SH-SY5Y (cell line): ENCODE data around the gene QRFP.

ENCODE experiments used
- GATA2 ChIP-seq: IDR thresholded peaks from 2 replicates; pipeline ENCODE4 v1.6.1; 2011; ENCODE audit warnings: mild to moderate bottlenecking, low read depth, low read length
- GATA3 ChIP-seq: IDR thresholded peaks from 2 replicates; pipeline ENCODE4 v1.6.1; 2011; ENCODE audit warnings: low read depth, mild to moderate bottlenecking, low read length, moderate library complexity

The QRFP gene

GRCh38 chr9:130927995-130928900, 31.6 kb upstream of the QRFP start:
- TF ChIP-seq GATA2 (no peak), GATA3 (no peak)

- no peak for TF ChIP-seq GATA3
- no peak for TF ChIP-seq GATA2
Observed at GRCh38 chr9:130927338-130927737, 30.7 kb upstream of the QRFP start.

- TF ChIP-seq GATA3, result no peak
Observed at GRCh38 chr9:130925050-130925678, 28.6 kb upstream of the QRFP start.

DNA sequence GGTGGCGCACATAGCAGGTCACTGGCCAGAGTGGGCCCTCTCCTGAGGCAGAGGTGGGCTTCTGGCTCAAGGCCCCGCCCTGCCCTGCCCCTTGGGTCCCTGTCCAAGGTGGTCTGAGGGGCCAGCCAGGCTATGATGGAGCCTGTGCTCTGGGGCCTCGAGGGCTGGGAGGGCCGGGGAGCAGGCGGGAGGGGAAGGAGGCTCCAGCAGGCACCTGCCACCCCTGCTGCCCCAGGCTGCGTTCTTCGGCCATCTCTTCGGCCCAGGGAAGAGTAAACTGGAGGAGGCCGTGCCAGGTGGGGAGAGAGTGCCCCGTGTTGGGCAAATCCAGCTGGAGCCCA, 27.8 kb upstream of the QRFP start:
- TF ChIP-seq GATA3 (no peak), GATA2 (no peak)

DNA sequence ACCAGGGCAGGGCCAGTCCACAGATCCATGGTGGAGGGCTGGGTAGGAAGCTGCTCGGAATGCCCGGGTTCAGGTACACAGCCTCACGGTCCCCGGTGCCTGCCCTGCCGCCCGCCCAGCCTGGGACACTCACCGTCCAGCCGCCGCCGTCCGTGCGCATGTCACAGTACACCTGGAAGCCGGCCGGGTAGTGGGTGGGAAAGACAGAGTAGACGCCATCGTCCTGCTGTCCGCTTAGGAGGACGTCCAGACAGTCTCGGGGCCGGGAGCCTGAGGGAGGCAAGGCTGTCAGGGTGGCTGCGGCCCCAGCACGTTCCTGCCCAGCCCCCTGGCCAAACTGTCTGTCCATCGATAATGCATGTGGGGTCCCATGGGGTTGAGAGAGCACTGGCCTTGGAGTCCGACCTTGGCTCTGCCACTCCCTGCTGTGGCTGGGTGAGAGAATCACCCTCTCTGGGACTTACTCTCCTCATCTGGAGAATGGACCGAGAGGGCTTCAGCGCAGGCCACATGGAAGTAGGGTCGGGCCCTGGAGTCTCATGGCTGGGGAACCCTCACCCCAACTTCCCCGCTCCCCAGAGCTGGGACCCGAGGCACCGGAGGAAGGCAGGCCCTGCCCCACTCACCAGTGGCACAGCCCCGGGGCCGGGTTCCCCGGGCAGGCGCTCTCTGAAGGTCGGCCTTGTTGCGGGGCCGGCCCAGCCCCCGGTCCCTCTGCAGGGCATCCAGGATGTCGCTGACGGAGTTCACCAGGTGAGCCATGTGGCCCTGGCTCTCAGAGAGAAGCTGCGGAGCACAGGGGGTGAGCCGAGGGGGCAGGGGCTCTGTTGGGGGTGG, 27.2 kb upstream of the QRFP start:
- TF ChIP-seq GATA2, result no peak
- no peak for TF ChIP-seq GATA3

GRCh38 chr9:130922893-130923610, 26.4 kb upstream of the QRFP start:
- no peak for TF ChIP-seq GATA3
- no peak for TF ChIP-seq GATA2

- TF ChIP-seq GATA3 (no peak), GATA2 (no peak)
Observed at GRCh38 chr9:130921989-130922892, 25.6 kb upstream of the QRFP start.

DNA sequence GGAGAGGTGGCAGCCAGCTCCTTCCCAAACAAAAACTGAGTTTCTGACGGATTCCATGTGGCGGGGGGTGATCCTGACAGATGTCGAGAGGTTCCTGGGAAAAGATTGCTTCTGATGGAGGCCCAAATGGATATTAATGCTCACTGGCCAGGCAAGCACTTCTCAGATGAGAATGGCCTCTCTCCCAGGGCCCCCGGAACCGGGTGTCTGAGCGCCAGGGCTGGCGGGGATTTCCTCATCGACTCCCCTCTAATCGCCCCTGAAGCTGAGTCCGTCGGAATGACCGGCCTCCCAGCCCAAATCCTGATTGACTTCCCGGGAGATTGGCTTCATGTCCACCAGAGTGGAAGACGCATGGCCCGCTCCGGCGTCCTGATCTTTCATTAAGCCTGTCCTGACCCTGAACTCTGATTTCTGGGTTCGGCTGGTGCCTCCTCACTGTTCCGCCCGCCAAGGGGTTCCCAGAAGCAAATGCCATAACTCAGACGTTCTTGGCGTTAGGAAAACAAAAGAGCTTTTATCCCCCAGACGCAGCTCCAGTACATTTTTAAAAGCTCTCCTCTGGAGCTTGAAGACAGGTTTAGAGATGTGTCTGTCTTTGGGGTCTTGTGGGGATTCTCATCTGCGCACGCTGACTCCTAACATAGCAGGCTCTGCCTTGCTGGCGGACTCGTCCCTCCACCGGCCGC, 24.8 kb upstream of the QRFP start:
- TF ChIP-seq GATA2, result no peak
- no peak for TF ChIP-seq GATA3

GRCh38 chr9:130920762-130921299, 24.2 kb upstream of the QRFP start:
- TF ChIP-seq GATA2 (no peak), GATA3 (no peak)

DNA sequence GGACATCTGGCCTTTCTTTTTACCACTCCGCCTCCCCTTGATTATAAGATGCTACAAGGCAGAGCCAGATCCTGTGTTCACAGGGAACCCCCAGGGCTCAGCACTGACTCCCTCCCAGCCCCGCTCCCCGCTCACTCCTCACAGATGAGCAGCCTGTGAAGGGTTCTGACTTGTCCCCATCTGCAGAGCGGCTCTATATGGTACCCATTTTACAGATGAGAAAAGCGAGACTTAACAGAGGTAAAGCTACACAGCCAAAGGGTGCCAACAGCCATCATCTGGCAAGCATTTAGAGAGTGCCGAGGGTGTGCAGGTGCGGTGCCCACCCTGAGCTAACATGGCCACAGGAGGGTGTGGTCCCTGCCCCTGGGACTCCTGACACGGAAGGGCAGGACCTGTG, 23.6 kb upstream of the QRFP start:
- TF ChIP-seq GATA3 (no peak), GATA2 (no peak)

DNA sequence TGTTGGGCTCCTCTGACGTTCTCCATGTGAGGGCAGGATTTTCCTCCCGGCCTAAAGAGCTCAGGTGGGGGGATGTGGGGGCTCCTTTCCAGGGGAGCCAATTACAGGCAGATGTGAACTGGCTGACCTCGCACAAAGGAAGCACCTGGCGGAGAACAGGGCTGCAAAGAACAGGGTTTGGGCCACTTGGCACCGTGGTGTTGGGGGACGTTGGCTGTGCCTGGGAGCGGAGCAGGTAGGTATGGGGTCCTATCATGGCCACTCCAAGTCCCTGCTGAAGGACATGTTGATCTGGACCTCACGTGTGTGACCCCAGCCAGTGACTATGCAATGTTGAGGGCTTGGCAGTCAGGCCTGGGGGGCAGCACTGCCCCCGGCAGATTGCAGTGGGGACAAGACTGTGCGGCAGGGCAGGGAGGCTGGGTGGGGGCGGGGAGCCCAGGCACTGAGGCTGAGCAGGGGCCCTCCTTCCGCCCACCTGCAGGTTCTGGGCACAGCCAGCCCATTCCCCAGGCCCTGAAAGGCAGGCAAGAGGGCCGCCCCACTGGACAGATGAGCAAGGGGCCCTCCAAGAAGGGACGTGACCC, 23.0 kb upstream of the QRFP start:
- no peak for TF ChIP-seq GATA2
- no peak for TF ChIP-seq GATA3
